H54 (cell line): ENCODE results near the gene CIB4.

ENCODE experiments used
- DNase-seq: peaks from one replicate; pipeline ENCODE4 v3.0.0; 2011; ENCODE audit warnings: low spot score, mixed read lengths; ENCODE audit not compliant: insufficient read length
- FAIRE-seq: peaks from 3 replicates; lab custom pipeline; 2011; peaks lifted over from hg19 to GRCh38; lab: Jason Lieb, UNC
- POLR2A ChIP-seq: IDR thresholded peaks from 2 replicates; pipeline ENCODE4 v1.6.1; 2011; ENCODE audit warnings: low read depth, mild to moderate bottlenecking, low read length

Gene CIB4

DNA sequence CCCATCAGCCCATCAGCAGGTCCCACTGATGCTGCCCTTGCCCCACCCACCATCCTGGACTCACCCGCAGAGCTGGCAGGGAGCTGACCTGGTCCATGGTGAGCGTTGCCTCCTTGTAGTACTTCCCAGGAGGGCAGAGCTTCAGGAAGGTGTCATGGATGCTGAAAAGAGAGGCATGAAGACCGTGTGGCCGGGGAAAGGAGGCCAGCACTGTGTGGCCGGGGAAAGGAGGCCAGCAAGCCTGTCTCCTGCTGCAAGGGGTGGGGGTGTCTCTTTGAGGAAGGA, 11.9 kb downstream of the CIB4 start:
- FAIRE-seq (no peak), DNase-seq (no peak)
- no peak for TF ChIP-seq POLR2A

DNA sequence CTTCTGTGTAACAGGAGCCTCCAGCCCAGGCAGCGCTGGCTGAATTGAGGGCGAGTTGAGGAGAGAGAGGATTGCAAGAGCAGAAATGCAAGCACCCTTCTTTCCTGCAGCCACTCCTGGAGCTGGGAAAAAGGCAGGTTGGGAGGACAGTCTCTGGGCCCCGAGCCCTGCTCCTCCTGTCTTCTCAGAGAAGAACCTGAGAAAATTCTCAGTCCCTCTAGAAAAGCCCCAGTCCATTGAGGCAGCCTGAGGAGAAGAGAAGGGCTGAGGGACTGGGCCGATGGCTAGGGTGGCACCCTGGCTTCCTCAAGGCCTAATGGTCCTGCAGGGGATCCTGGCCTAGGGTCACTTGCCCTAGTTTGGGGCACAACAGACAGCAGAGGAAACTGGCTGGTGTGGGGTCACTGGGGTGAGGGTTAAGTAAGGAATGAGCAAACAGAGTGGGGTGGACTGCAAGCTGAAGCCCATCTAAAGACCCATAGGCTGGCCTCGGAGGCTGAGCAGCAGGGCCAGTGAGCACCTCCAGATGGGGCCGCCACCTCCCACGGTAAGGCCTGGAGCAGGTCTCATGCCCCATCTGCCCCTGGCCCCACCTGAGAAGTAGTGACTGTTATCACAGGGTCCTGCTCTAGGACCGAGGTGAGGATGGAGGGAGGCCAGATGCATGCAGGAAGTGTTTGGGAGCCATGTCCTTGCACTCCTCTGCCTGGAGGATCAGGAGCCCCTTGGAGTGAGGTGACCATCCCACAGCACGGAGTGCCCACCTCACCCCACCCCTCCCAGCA, 12.4 kb downstream of the CIB4 start:
- FAIRE-seq: no peak
- DNase-seq: no peak
- no peak for TF ChIP-seq POLR2A

DNA sequence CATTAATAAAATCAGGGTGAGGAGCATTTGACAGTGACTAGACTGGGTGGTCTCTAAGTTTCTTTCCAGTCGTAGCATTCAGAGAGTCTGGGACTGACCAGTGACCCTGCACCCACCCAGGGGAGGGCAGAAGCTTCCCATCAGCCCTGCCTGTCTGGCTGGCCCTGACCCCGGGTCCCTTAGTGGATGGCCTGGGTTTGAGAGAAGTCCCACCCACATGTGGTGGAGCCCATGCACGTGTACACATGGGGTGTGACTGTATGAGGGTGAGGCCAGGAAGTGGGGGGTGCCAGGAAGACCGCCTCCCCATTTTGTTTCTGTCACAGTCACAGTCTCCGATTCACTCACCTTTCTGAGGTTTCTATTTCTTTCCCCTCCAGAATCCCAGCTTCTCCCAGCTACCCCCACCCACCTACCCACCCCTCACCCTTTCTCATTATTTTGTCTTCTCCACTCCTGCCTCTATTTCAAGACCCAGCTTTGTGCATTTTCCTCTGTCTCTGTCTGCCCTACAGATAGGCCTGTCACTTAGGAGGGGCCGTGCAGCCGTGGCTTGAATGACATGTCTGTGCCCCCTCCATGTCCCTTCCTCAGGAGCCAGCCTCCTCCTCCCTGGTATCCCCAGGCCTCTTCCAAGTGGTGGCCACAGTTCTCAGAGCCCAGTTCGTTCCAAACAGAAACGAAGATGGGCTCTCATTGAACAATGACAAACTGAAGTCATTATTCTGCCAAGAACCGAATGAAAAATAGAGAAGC, 13.6 kb downstream of the CIB4 start:
- FAIRE-seq (no peak), DNase-seq (no peak)
- no peak for TF ChIP-seq POLR2A

DNA sequence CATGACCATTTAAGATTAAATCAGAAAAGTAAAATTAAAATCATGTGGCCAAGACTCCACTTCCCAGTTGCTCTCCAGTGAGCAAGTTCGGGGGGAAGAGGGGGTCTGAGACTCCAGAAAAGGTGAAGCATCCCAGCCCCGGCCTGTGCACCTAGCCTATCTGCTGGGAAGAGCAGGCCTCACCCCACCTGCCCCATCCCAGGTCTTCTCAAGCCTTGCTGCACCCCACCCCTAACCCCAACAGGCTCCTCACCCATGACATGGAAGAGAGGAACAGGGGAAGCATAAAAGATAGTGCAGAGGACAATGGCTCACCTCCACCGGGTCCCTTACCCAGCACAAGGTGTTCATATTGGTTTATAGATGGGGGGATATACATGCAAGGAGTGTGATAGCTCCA, 14.6 kb downstream of the CIB4 start:
- DNase-seq (no peak), FAIRE-seq (no peak)
- TF ChIP-seq POLR2A: no peak

DNA sequence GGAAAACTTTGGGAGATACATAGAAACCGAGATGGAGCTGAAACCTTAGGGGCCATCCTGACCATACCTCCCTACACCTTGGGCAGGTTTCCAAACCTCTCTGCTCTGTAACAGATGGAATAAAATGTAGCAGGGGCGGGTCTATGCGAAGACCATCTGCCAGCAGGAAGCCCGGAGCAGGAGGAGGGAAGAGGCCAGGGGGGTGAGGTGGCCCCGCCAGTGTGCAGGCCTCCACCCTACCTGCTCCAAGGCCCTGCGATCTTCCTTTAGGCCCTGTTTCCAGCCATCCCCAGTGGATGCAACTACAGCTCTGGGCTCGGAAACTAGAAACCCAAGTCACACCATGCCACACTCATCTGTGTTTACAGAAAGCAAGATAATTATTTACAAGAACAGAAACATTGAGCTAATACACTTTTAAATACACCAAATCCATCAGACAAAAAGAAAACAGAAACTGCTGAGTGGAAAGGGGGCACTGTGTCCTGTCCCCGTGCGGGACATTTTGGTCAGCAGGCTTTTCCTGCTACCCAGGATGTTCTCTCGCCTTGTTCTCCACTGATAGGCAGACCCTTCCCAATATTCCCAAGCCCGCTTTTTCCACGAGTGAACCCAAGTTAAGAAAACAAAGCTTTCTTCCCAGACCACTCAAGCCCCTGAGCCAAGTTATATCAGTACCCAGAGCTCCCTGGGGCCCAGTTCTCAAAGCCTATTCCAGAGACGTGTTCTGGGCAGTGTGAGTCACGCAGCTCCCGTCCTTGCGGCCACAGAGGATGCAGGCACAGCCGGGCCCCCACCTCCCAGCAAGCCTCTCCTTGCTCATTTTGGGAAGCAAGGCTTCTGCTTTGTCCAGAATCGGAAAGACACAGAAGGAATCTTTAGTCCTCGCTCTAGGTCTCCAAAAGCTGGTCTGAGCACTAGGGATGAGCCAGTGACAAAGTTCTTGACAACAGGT, 17.3 kb downstream of the CIB4 start:
- TF ChIP-seq POLR2A: no peak
- DNase-seq (peak; percentile 33), FAIRE-seq (no peak)

DNA sequence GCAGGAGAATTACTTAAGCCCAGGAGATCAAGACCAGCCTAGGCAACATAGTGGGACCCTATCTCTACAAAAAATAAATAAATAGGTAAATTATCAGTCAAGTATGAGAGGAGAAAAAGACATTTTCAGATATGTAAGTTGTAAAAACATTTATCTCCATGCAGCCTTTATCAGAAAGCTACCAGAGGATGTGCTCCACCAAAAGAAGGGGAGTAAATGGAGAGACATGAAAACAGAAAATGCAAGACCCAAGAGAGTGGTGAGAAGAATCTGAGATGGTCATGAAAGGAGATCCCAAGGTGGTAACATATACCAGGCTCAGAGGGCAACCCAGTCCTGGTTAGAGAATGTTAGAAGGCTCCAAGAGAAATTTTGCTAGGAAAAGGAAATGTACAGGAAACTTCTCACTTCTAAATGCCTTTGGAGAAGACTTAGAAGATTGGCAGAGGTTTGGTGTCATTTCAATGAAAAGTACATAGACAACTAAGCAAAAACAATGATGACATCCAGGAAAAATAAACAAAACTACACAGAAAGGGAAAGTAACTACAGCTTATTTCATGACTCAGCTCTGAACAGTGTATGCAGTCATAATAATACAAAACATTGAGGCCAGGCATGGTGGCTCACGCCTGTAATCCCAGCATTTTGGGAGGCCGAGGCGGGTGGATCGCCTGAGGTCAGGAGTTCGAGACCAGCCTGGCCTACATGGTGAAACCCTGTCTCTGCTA, 19.5 kb downstream of the CIB4 start:
- FAIRE-seq (no peak), DNase-seq (no peak)
- TF ChIP-seq POLR2A: no peak

DNA sequence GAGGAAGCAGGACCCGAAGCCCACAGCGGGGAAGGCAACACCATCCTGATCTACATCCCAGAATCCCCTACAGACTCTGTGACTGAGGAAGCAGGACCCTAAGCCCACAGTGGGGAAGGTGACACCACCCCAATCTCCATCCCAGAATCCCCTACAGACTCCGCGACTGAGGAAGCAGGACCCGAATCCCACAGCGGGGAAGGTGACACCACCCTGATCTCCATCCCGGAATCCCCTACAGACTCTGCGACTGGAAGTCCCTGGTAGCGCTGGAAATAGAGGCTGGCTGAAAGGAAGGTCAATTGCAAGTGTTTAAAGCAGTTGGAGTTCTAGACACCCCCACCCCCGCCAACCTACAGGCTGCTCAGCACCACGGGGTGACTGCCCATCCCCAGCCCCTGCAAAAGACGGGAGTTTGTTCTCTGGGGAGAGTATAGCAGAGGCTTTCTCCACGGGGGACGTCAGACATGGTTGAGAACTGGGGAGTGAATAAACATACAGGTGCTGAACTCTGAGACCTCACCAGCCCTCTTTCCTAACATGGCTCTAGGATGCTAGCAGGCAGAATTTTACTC, 21.0 kb downstream of the CIB4 start:
- no peak for FAIRE-seq
- DNase-seq: no peak
- no peak for TF ChIP-seq POLR2A

DNA sequence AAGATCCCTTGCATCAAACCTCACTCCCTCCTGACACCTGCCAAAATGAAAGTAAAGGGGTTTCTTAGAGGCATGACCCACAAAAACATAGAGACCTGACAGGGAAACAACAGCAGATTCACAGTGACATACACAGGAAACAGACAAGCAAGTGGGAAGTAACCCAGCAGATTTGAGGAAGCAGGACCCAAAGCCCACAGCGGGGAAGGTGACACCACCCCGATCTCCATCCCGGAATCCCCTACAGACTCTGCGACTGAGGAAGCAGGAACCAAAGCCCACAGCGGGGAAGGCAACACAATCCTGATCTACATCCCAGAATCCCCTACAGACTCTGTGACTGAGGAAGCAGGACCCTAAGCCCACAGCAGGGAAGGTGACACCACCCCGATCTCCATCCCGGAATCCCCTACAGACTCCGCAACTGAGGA, 21.6 kb downstream of the CIB4 start:
- no peak for TF ChIP-seq POLR2A
- no peak for FAIRE-seq
- no peak for DNase-seq

DNA sequence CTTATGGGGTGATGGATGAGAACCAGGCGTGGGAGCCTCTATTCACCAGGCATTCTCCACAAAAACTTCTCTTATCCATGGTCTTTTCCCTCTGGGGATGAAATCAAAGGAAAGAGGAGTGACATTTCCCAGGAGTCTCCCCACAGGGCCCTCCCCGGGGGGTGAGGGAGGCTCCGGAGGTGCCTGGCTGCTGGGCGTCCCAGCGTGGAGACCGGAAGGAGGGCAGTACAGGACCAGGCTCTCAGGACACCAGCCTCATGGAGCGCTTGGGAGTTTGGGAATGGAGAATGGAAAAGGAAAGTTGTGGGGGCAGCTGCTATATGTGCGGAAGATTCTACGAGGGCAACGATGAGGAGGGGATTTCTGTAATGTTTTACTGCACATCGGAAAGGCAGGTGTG, 22.1 kb downstream of the CIB4 start:
- FAIRE-seq: no peak
- no peak for DNase-seq
- TF ChIP-seq POLR2A: no peak

DNA sequence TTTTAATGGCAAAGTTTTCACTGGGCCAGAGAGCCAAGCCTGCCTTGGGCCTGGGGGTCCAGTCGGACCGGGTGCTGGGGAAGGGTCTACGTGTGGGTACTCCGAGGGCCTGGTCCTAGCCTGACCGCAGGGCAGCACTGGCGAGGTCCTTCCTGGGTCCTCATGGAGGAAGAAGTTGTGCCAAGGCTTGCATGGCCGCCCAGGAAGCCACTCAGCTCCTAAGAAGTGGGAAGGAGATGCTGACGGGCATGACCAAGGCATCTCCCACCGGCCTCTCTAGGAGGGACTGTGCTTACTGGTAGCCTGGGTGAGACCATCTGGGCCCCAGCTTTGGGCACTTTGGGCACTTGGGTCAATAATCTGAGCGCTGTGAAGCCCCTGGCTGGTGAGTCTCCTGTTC, 22.6 kb downstream of the CIB4 start:
- TF ChIP-seq POLR2A: no peak
- no peak for FAIRE-seq
- no peak for DNase-seq

DNA sequence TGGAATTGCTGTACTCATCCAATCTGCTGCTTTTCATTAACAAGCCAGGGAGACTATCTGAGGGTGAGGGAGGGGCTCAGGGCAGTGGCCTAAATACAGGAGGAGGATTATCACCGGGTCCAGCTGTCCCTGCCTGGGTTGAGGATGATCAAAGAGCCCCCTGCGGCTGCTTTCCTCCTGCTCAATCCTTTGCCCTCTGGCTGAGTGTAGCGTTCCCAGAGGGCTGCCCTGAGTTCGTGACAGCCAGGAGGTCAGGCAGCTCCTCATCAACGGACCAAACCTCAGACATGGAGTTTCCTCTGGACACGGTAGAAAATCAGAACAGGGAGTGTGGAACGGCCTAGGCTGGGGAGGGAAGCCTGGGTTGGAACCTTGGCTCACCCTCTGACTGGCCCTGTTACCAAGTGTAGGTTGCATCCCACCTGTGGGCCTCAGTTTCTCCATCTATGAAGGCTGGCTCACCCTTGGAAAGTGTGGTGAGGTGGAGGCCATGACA, 23.5 kb downstream of the CIB4 start:
- DNase-seq (no peak), FAIRE-seq (no peak)
- TF ChIP-seq POLR2A: no peak

DNA sequence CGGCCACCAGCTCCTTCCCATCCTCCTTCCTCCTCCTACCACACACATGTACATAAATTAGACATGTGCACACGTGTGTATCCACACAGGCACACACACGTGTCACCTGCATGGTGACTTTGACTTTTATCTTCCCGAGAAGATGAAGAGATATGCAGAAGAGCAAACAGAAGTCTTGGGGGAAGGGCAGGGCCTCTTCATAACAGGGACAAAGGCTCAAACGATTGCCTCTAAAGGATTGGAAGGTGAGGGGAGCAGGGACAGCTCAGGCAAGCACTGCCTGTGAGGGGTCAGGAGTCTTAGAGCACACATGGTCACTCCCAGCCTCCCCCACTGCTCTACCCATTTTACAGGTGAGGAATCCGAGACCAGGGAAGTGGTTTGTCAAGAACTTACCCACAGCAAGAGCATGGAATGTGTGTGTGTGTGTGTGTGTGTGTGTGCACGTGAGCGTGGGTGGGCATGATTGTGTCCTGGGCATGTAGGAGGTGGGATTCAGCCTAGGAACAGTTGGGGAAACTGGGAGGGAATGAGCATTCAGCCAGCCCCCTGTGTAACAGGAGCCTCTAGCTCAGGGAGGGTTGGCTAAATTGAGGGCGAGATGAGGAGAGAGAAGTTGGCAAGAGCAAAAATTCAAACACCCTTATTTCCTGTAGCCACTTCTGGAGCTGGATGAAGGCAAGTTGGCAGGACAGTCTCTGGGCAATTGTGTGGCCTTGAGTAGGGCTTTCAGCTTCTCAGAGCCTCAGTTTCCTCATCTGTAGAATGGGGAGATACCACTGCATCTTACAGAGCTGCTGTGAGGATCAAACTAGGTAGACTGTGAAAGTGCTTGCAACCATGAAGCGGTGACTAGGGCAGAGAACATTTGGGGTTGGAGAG, 24.2 kb downstream of the CIB4 start:
- TF ChIP-seq POLR2A: no peak
- DNase-seq (no peak), FAIRE-seq (no peak)
